Neural cell (in vitro differentiated cells): Measurements from ENCODE around the gene SAMD15.

Experiments used
- CTCF ChIP-seq: fragments of 450-650 bp; IDR thresholded peaks from 2 replicates; pipeline ENCODE4 v1.5.1; 2014; ENCODE audit warnings: antibody characterized with exemption, mild to moderate bottlenecking, moderate library complexity; ENCODE audit not compliant: poor library complexity, severe bottlenecking
- EP300 ChIP-seq: fragments of 450-650 bp; conservative IDR thresholded peaks from 2 replicates; pipeline ENCODE4 v1.6.1; 2014; ENCODE audit warnings: antibody characterized with exemption, mild to moderate bottlenecking, moderate library complexity; ENCODE audit not compliant: poor library complexity, severe bottlenecking
- EZH2 ChIP-seq: fragments of 200-600, 300-800 bp; shearing (Covaris generic), sonication (generic); IDR thresholded peaks from 2 replicates; pipeline ENCODE4 v1.6.1; 2014; ENCODE audit warnings: antibody characterized with exemption, low read length, borderline replicate concordance, mild to moderate bottlenecking; ENCODE audit not compliant: insufficient read depth, poor library complexity, severe bottlenecking
- MXI1 ChIP-seq: fragments of 450-650 bp; conservative IDR thresholded peaks from 2 replicates; pipeline ENCODE4 v1.6.1; 2014; ENCODE audit warnings: antibody characterized with exemption, mild to moderate bottlenecking; ENCODE audit not compliant: poor library complexity, severe bottlenecking
- POLR2AphosphoS5 ChIP-seq: IDR thresholded peaks from 2 replicates; pipeline ENCODE4 v1.6.1; 2012
- RAD21 ChIP-seq: fragments of 450-650 bp; conservative IDR thresholded peaks from 2 replicates; pipeline ENCODE4 v1.6.1; 2014; ENCODE audit warnings: antibody characterized with exemption, mild to moderate bottlenecking, moderate library complexity
- REST ChIP-seq: IDR thresholded peaks from 2 replicates; pipeline ENCODE4 v1.6.1; 2012; ENCODE audit warnings: borderline replicate concordance
- TAF1 ChIP-seq: IDR thresholded peaks from 2 replicates; pipeline ENCODE4 v1.6.1; 2012; ENCODE audit warnings: low read depth

- TF ChIP-seq CTCF (no peak), REST (no peak), EP300 (no peak), MXI1 (no peak), RAD21 (no peak), TAF1 (no peak), POLR2AphosphoS5 (no peak), EZH2 (no peak)
Measured at GRCh38 chr14:77421201-77421600, 44.0 kb downstream of the SAMD15 start.
